ENCODE data around the gene SIRT5. TPM values are rescaled to one million over a fixed set of nuclear protein-coding genes. Genes with fewer than 3 reads are reported as not detected.

Gene SIRT5
- total RNA-seq, 4 donors from 2014 or later, result 7.5 to 13.3 (median 11.7) TPM

- Histone ChIP-seq H3K36me3 (no peaks in the 10 kb centered on the region), H3K4me1 (no peaks in the 10 kb centered on the region), H3K4me3 (no peak overlapping the region), H3K27me3 (peaks cover 0 to 4% of the 10 kb centered on the region in 2 donors), H3K27ac (no peak overlapping the region), H3K9me3 (no peaks in the 10 kb centered on the region)
- WGBS, 2 donors, result 88% methylated on average over 4 of the region's 4 CpGs
- TF ChIP-seq CTCF (IDR thresholded peaks at IDR 0.05), result no peak
- no peak for TF ChIP-seq EP300 (IDR thresholded peaks at IDR 0.05)
- no peak for TF ChIP-seq POLR2A (IDR thresholded peaks at IDR 0.05)
- DNase-seq (ENCODE audit: low spot score in 2 of 2), result no peak
Observed at GRCh38 chr6:13565921-13566320, 8.5 kb upstream of the SIRT5 start.

- WGBS, 2 donors, result 92 to 95% methylated on average over 3 of the region's 3 CpGs
- H3K27ac ChIP-seq, result no peak overlapping the region
- TF ChIP-seq CTCF (IDR thresholded peaks at IDR 0.05), result no peak
- no peak for TF ChIP-seq POLR2A (IDR thresholded peaks at IDR 0.05)
- no peak for TF ChIP-seq EP300 (IDR thresholded peaks at IDR 0.05)
- no peak overlapping the region for H3K4me3 ChIP-seq
- H3K36me3 ChIP-seq, result no peaks in the 10 kb centered on the region
- H3K9me3 ChIP-seq, result no peaks in the 10 kb centered on the region
- H3K4me1 ChIP-seq, result no peaks in the 10 kb centered on the region
- no peak for DNase-seq (ENCODE audit: low spot score in 2 of 2)
- peaks cover 0 to 4% of the 10 kb centered on the region in 2 donors for H3K27me3 ChIP-seq
Observed at GRCh38 chr6:13566500-13566899, 7.9 kb upstream of the SIRT5 start.

- WGBS, 2 donors, result 82 to 90% methylated on average over 5 of the region's 5 CpGs
- TF ChIP-seq POLR2A (IDR thresholded peaks at IDR 0.05) (no peak), EP300 (IDR thresholded peaks at IDR 0.05) (no peak), CTCF (IDR thresholded peaks at IDR 0.05) (no peak)
- no peak overlapping the region for H3K4me3 ChIP-seq
- peaks cover 0 to 4% of the 10 kb centered on the region in 2 donors for H3K27me3 ChIP-seq
- H3K27ac ChIP-seq, result no peak overlapping the region
- peaks cover 0 to 8% (median 3%) of the 10 kb centered on the region in 4 donors for H3K4me1 ChIP-seq
- no peaks in the 10 kb centered on the region for H3K36me3 ChIP-seq
- no peak for DNase-seq (ENCODE audit: low spot score in 2 of 2)
- H3K9me3 ChIP-seq, result no peaks in the 10 kb centered on the region
Observed at GRCh38 chr6:13568970-13569369, 5.4 kb upstream of the SIRT5 start.

GRCh38 chr6:13572240-13572639 lies 2.2 kb upstream of the SIRT5 start:
- no peaks in the 10 kb centered on the region for H3K36me3 ChIP-seq
- peaks cover 0 to 18% (median 3%) of the 10 kb centered on the region in 4 donors for H3K4me1 ChIP-seq
- 81 to 83% methylated on average over 7 of the region's 7 CpGs for WGBS, 2 donors
- no peaks in the 10 kb centered on the region for H3K27me3 ChIP-seq
- TF ChIP-seq CTCF (IDR thresholded peaks at IDR 0.05), result no peak
- TF ChIP-seq POLR2A (IDR thresholded peaks at IDR 0.05), result no peak
- TF ChIP-seq EP300 (IDR thresholded peaks at IDR 0.05), result no peak
- DNase-seq (ENCODE audit: low spot score in 2 of 2), result no peak
- no peak overlapping the region for H3K4me3 ChIP-seq
- H3K9me3 ChIP-seq, result no peaks in the 10 kb centered on the region
- no peak overlapping the region for H3K27ac ChIP-seq

- Histone ChIP-seq H3K9me3 (no peaks in the 10 kb centered on the region), H3K27ac (peak overlapping the region in 3 of 4 donors; percentile 96 to 98 (median 98)), H3K4me1 (peaks cover 0 to 18% (median 3%) of the 10 kb centered on the region in 4 donors), H3K36me3 (no peaks in the 10 kb centered on the region), H3K4me3 (peak overlapping the region in 3 of 4 donors; percentile 81 to 91 (median 88)), H3K27me3 (no peaks in the 10 kb centered on the region)
- no peak for DNase-seq (ENCODE audit: low spot score in 2 of 2)
- 78 to 83% methylated on average over 16 of the region's 16 CpGs for WGBS, 2 donors
- TF ChIP-seq CTCF (IDR thresholded peaks at IDR 0.05), result no peak
- no peak for TF ChIP-seq POLR2A (IDR thresholded peaks at IDR 0.05)
- no peak for TF ChIP-seq EP300 (IDR thresholded peaks at IDR 0.05)
Observed at GRCh38 chr6:13572951-13573654, 1.3 kb upstream of the SIRT5 start.

All from tibial nerve (tissue), 4 donors.